MV-4-11 (cell line): ENCODE measurements around the gene SLC9B2.
A peak's percentile ranks its signal among the peaks of the same experiment; 100 is the strongest.

Experiments used
- DNase-seq: peaks from one replicate; lab custom pipeline; 2025; lab: John Stamatoyannopoulos, UW

Gene SLC9B2

GRCh38 chr4:103076747-103077347 lies at the start of gene SLC9B2:
SLC9B2 (minus strand) TSS chr4:103076761; CDS start chr4:103067550, 9,211 bp downstream.
- no peak for DNase-seq

- no peak for DNase-seq
Measured at GRCh38 chr4:103126126-103126525, 49.6 kb upstream of the SLC9B2 start.

- no peak for DNase-seq
Measured at GRCh38 chr4:103123114-103123513, 46.6 kb upstream of the SLC9B2 start.

- DNase-seq = no peak
Measured at GRCh38 chr4:103118166-103118565, 41.6 kb upstream of the SLC9B2 start.

GRCh38 chr4:103111598-103111997 lies 35.0 kb upstream of the SLC9B2 start:
- DNase-seq = no peak

GRCh38 chr4:103108542-103108941 lies 32.0 kb upstream of the SLC9B2 start:
- DNase-seq = no peak

- DNase-seq = no peak
Measured at GRCh38 chr4:103105558-103106356, 29.2 kb upstream of the SLC9B2 start.

GRCh38 chr4:103104886-103105285 lies 28.3 kb upstream of the SLC9B2 start:
- DNase-seq = no peak

GRCh38 chr4:103100691-103101090 lies 24.1 kb upstream of the SLC9B2 start:
- no peak for DNase-seq

- DNase-seq = peak; percentile 90
Measured at GRCh38 chr4:103099691-103100392, 23.3 kb upstream of the SLC9B2 start, which contains the start of gene BDH2. BDH2 (minus strand) TSS chr4:103099834; CDS start chr4:103096254, 3,580 bp downstream.

GRCh38 chr4:103098756-103099440 lies 22.3 kb upstream of the SLC9B2 start:
- no peak for DNase-seq

- DNase-seq = no peak
Measured at GRCh38 chr4:103098341-103098740, 21.8 kb upstream of the SLC9B2 start.

- no peak for DNase-seq
Measured at GRCh38 chr4:103097112-103097511, 20.6 kb upstream of the SLC9B2 start.

- no peak for DNase-seq
Measured at GRCh38 chr4:103095080-103095479, 18.5 kb upstream of the SLC9B2 start.

- DNase-seq = no peak
Measured at GRCh38 chr4:103092245-103092644, 15.7 kb upstream of the SLC9B2 start.

- peak; percentile 67 for DNase-seq
Measured at GRCh38 chr4:103091601-103092223, 15.2 kb upstream of the SLC9B2 start.

GRCh38 chr4:103089481-103089880 lies 12.9 kb upstream of the SLC9B2 start:
- DNase-seq = peak; percentile 1

- DNase-seq = no peak
Measured at GRCh38 chr4:103086551-103086950, 10.0 kb upstream of the SLC9B2 start.

- no peak for DNase-seq
Measured at GRCh38 chr4:103085555-103086196, 9.1 kb upstream of the SLC9B2 start.

GRCh38 chr4:103079621-103080020 lies 3.1 kb upstream of the SLC9B2 start:
- DNase-seq = no peak
